Fibroblast of skin of right quadriceps (primary cell): ENCODE data around the gene GIPR.
"Not testable (repeated sequence)": the region's sequence is repeated elsewhere in the genome, so short reads cannot be mapped to it uniquely, and the experiment has no call there.

Source experiments
- DNase-seq: peaks from one replicate; pipeline ENCODE4 v3.0.0-alpha.2; 2013

The GIPR gene

GRCh38 chr19:45667620-45668341 is at the start of gene GIPR:
Gene GIPR, plus strand, starts transcription at chr19:45668221. Its CDS starts 1,300 bp downstream, at chr19:45669521.
- DNase-seq, result no peak

GRCh38 chr19:45621389-45621788 is 46.6 kb upstream of the GIPR start:
- DNase-seq, result no peak

GRCh38 chr19:45621976-45622503 is 46.0 kb upstream of the GIPR start:
- DNase-seq, result no peak

GRCh38 chr19:45623984-45624383 is 44.0 kb upstream of the GIPR start:
- DNase-seq, result no peak

- not testable (repeated sequence) for DNase-seq
These were observed 39.8 kb upstream of the GIPR start for GRCh38 chr19:45628219-45628618.

GRCh38 chr19:45629704-45630103 is 38.3 kb upstream of the GIPR start:
- no peak for DNase-seq

GRCh38 chr19:45630463-45630862 is 37.6 kb upstream of the GIPR start:
- DNase-seq, result peak; percentile 96

GRCh38 chr19:45632468-45633196 is 35.4 kb upstream of the GIPR start:
- DNase-seq, result peak; percentile 82

GRCh38 chr19:45636275-45636674 is 31.7 kb upstream of the GIPR start:
- no peak for DNase-seq

- DNase-seq, result no peak
These were observed 31.1 kb upstream of the GIPR start for GRCh38 chr19:45636902-45637301.

GRCh38 chr19:45637890-45638667 is 29.9 kb upstream of the GIPR start:
- peak; percentile 34 for DNase-seq

- DNase-seq, result peak; percentile 35
These were observed 28.9 kb upstream of the GIPR start, which contains the start of gene EML2 for GRCh38 chr19:45638930-45639729. Gene EML2, minus strand, starts transcription at chr19:45639397. Its CDS starts 21 bp downstream, at chr19:45639376.

GRCh38 chr19:45640849-45641273 is 27.2 kb upstream of the GIPR start:
- no peak for DNase-seq

GRCh38 chr19:45641274-45642105 is 26.5 kb upstream of the GIPR start:
- peak; percentile 67 for DNase-seq

- peak; percentile 74 for DNase-seq
These were observed 24.7 kb upstream of the GIPR start for GRCh38 chr19:45643024-45643926.

- DNase-seq, result no peak
These were observed 23.9 kb upstream of the GIPR start for GRCh38 chr19:45643927-45644771.

- no peak for DNase-seq
These were observed 22.9 kb upstream of the GIPR start for GRCh38 chr19:45645068-45645630.

GRCh38 chr19:45645631-45646344 is 22.2 kb upstream of the GIPR start:
- peak; percentile 94 for DNase-seq
